Activated T-cell treated with anti-CD3 and anti-CD28 coated beads, Interleukin-2, amount 50 U/mL, for 72 hours (primary cell): ENCODE results near the gene PFAS. TPM values are rescaled to one million over a fixed set of nuclear protein-coding genes. Genes with fewer than 3 reads are reported as not detected.

Experiments used
- ATAC-seq, 2 donors: fragments of 150-1000 bp; cut with Tn5 transposase; replicated peaks in 1 of 2; 2 replicates each; pipeline ENCODE4 v1.10.0; 2021; ENCODE audit warnings: moderate library complexity in 2 of 2, mild to moderate bottlenecking in 1 of 2
- DNase-seq, 2 donors: peaks; one replicate each; pipeline ENCODE4 v3.0.0; 2021 to 2022; ENCODE audit warnings: mixed read lengths in 1 of 2
- H3K27ac Mint-ChIP-seq: one replicate; pipeline ENCODE4 v1.8.0; 2022; ENCODE audit warnings: mild to moderate bottlenecking, moderate library complexity, mixed read lengths
- H3K27me3 Mint-ChIP-seq: one replicate; pipeline ENCODE4 v1.8.0; 2022; ENCODE audit warnings: low read depth, mixed read lengths
- H3K36me3 Mint-ChIP-seq, 2 donors: one replicate each; pipeline ENCODE4 v1.8.0; 2022; ENCODE audit warnings: mixed read lengths in 2 of 2, mild to moderate bottlenecking in 1 of 2; ENCODE audit not compliant: insufficient read depth in 2 of 2
- H3K4me1 Mint-ChIP-seq: one replicate; pipeline ENCODE4 v1.8.0; 2022; ENCODE audit warnings: low read depth, mixed read lengths
- H3K4me3 Mint-ChIP-seq, 2 donors: one replicate each; pipeline ENCODE4 v1.8.0; 2022; ENCODE audit warnings: mild to moderate bottlenecking in 2 of 2, mixed read lengths in 2 of 2, moderate library complexity in 2 of 2
- H3K9me3 Mint-ChIP-seq, 2 donors: one replicate each; pipeline ENCODE4 v1.8.0; 2022; ENCODE audit warnings: mixed read lengths in 2 of 2
- total RNA-seq, 2 donors: library from RNA; stranded (reverse); gene quantifications; one replicate each; pipeline ENCODE4 v1.2.3, GENCODE V29; 2022

PFAS gene
- total RNA-seq, 2 donors from 2014 or later, result 59.9 to 72.2 TPM

- ATAC-seq, result no peak
- no peak overlapping the region for H3K4me3 Mint-ChIP-seq
- DNase-seq, result no peak
- no peaks in the 10 kb centered on the region for H3K36me3 Mint-ChIP-seq
- H3K27me3 Mint-ChIP-seq, result peaks cover 6% of the 10 kb centered on the region
- H3K27ac Mint-ChIP-seq, result no peak overlapping the region
- H3K4me1 Mint-ChIP-seq, result no peaks in the 10 kb centered on the region
- no peaks in the 10 kb centered on the region for H3K9me3 Mint-ChIP-seq
Measured at GRCh38 chr17:8311131-8311790, 62.2 kb downstream of the PFAS start.

GRCh38 chr17:8312251-8312650 is 63.2 kb downstream of the PFAS start:
- Mint-ChIP-seq H3K4me3 (no peak overlapping the region), H3K4me1 (no peaks in the 10 kb centered on the region), H3K9me3 (no peaks in the 10 kb centered on the region), H3K27ac (no peak overlapping the region), H3K27me3 (peaks cover 6% of the 10 kb centered on the region), H3K36me3 (no peaks in the 10 kb centered on the region)
- ATAC-seq (no peak), DNase-seq (no peak)

GRCh38 chr17:8312726-8313600 is 63.9 kb downstream of the PFAS start:
- Mint-ChIP-seq H3K27me3 (peaks cover 6% of the 10 kb centered on the region), H3K4me1 (no peaks in the 10 kb centered on the region), H3K4me3 (no peak overlapping the region), H3K36me3 (no peaks in the 10 kb centered on the region), H3K9me3 (no peaks in the 10 kb centered on the region), H3K27ac (no peak overlapping the region)
- DNase-seq (no peak), ATAC-seq (no peak)

GRCh38 chr17:8314797-8315763 is 66.0 kb downstream of the PFAS start:
- no peaks in the 10 kb centered on the region for H3K9me3 Mint-ChIP-seq
- H3K4me3 Mint-ChIP-seq, result no peak overlapping the region
- H3K27me3 Mint-ChIP-seq, result peaks cover 6% of the 10 kb centered on the region
- DNase-seq (no peak), ATAC-seq (no peak)
- H3K4me1 Mint-ChIP-seq, result no peaks in the 10 kb centered on the region
- H3K36me3 Mint-ChIP-seq, result no peaks in the 10 kb centered on the region
- no peak overlapping the region for H3K27ac Mint-ChIP-seq

GRCh38 chr17:8315764-8316217 is 66.7 kb downstream of the PFAS start:
- Mint-ChIP-seq H3K27ac (no peak overlapping the region), H3K9me3 (no peaks in the 10 kb centered on the region), H3K27me3 (peaks cover 6% of the 10 kb centered on the region), H3K4me3 (no peak overlapping the region), H3K36me3 (no peaks in the 10 kb centered on the region), H3K4me1 (no peaks in the 10 kb centered on the region)
- ATAC-seq (no peak), DNase-seq (no peak)

- peaks cover 6% of the 10 kb centered on the region for H3K27me3 Mint-ChIP-seq
- no peak for ATAC-seq
- no peaks in the 10 kb centered on the region for H3K4me1 Mint-ChIP-seq
- no peaks in the 10 kb centered on the region for H3K36me3 Mint-ChIP-seq
- H3K27ac Mint-ChIP-seq, result no peak overlapping the region
- no peak overlapping the region for H3K4me3 Mint-ChIP-seq
- no peaks in the 10 kb centered on the region for H3K9me3 Mint-ChIP-seq
- DNase-seq, result no peak
Measured at GRCh38 chr17:8318010-8318935, 69.2 kb downstream of the PFAS start.

Other genes starting within 250 kb of the PFAS start
- under 1 TPM in 1 of 2 donors, not detected in 1; 0.34 TPM for gene GUCY2D, start 246.7 kb upstream of the PFAS start, total RNA-seq
- gene ALOX15B, start 210.2 kb upstream of the PFAS start, total RNA-seq, result under 1 TPM; 0.14 TPM
- gene ALOX12B, start 161.6 kb upstream of the PFAS start, total RNA-seq, result 1 to 10 TPM; 1.3 to 4.1 TPM
- not detected for gene ALOXE3, start 130.8 kb upstream of the PFAS start, total RNA-seq
- 1 to 10 TPM; 1.5 to 4.3 TPM for gene HES7, start 125.2 kb upstream of the PFAS start, total RNA-seq
- gene PER1, start 96.9 kb upstream of the PFAS start, total RNA-seq, result 10 to 100 TPM; 58.2 to 78.5 TPM
- 10 to 100 TPM; 71.3 to 73.6 TPM for gene VAMP2, start 86.3 kb upstream of the PFAS start, total RNA-seq
- gene TMEM107, start 72.9 kb upstream of the PFAS start, total RNA-seq, result 10 to 100 TPM; 45.1 to 50.8 TPM
- gene BORCS6, start 59.1 kb upstream of the PFAS start, total RNA-seq, result 1 to 10 TPM; 9.6 TPM
- gene AURKB, start 38.7 kb upstream of the PFAS start, total RNA-seq, result 100 to 1,000 TPM; 146 to 167 TPM
- 10 to 100 TPM; 48.2 to 62.9 TPM for gene CTC1, start 1.2 kb upstream of the PFAS start, total RNA-seq
- 10 to 100 TPM; 59.2 to 73.8 TPM for gene RANGRF, start 39.4 kb downstream of the PFAS start, total RNA-seq
- gene SLC25A35, start 46.1 kb downstream of the PFAS start, total RNA-seq, result 1 to 10 TPM; 5.3 to 6.1 TPM
- gene ARHGEF15, start 61.0 kb downstream of the PFAS start, total RNA-seq, result not detected
- not detected for gene ODF4, start 90.6 kb downstream of the PFAS start, total RNA-seq
- 1,000 to 10,000 TPM; 3,459 to 3,692 TPM for gene RPL26, start 133.9 kb downstream of the PFAS start, total RNA-seq
- under 1 TPM; 0.07 to 0.19 TPM for gene RNF222, start 148.5 kb downstream of the PFAS start, total RNA-seq
- gene NDEL1, start 186.6 kb downstream of the PFAS start, total RNA-seq, result 10 to 100 TPM; 65.1 to 74.2 TPM